NCI-H187 treated with DMSO at 0.1 percent for 48 hours (cell line): ENCODE data around the gene UNG.

Source experiments
- DNase-seq: peaks from one replicate; lab custom pipeline; 2025; lab: John Stamatoyannopoulos, UW

Gene UNG

GRCh38 chr12:109089683-109090082 is 7.7 kb upstream of the UNG start:
- no peak for DNase-seq

- no peak for DNase-seq
Observed at GRCh38 chr12:109092497-109093021, 4.8 kb upstream of the UNG start.

GRCh38 chr12:109093022-109093918 is 4.1 kb upstream of the UNG start, which contains the start of gene ALKBH2:
Gene ALKBH2, minus strand, starts transcription at chr12:109093472. Its CDS starts 686 bp downstream, at chr12:109092786.
- peak; percentile 72 for DNase-seq

- no peak for DNase-seq
Observed at GRCh38 chr12:109097140-109097434, 310 bp upstream of the UNG start.

- DNase-seq, result no peak
Observed at GRCh38 chr12:109098183-109098604, 797 bp downstream of the UNG start.

- DNase-seq, result no peak
Observed at GRCh38 chr12:109098651-109099050, 1.3 kb downstream of the UNG start.

- no peak for DNase-seq
Observed at GRCh38 chr12:109099431-109100020, 2.1 kb downstream of the UNG start.

GRCh38 chr12:109100741-109101140 is 3.3 kb downstream of the UNG start:
- no peak for DNase-seq

GRCh38 chr12:109102491-109102890 is 5.1 kb downstream of the UNG start:
- no peak for DNase-seq

DNA sequence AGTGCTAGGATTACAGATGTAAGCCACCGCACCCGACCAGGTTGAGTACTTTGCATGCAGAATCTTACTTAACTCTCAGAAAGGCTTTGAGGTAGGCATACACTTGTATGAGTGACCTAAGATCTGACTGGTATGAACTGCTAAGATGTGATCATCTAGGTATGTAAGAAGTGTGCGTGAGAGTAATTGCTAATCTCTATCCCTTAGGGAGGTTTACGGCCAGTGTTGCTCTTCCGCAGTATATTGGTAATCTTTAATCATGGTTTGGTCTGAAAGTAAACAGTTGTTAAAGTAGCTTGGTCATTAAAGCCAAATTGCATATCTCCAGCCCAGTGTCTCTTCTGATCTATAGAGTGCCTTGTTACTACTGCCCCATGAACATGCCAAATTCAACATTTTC is 7.8 kb downstream of the UNG start:
- DNase-seq, result no peak

DNA sequence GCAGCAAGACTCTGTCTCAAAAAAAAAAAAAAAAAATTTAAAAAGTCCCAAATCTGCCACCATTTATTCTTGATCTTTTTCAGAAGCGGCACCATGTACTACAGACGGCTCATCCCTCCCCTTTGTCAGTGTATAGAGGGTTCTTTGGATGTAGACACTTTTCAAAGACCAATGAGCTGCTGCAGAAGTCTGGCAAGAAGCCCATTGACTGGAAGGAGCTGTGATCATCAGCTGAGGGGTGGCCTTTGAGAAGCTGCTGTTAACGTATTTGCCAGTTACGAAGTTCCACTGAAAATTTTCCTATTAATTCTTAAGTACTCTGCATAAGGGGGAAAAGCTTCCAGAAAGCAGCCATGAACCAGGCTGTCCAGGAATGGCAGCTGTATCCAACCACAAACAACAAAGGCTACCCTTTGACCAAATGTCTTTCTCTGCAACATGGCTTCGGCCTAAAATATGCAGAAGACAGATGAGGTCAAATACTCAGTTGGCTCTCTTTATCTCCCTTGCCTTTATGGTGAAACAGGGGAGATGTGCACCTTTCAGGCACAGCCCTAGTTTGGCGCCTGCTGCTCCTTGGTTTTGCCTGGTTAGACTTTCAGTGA is 12.5 kb downstream of the UNG start:
- no peak for DNase-seq

DNA sequence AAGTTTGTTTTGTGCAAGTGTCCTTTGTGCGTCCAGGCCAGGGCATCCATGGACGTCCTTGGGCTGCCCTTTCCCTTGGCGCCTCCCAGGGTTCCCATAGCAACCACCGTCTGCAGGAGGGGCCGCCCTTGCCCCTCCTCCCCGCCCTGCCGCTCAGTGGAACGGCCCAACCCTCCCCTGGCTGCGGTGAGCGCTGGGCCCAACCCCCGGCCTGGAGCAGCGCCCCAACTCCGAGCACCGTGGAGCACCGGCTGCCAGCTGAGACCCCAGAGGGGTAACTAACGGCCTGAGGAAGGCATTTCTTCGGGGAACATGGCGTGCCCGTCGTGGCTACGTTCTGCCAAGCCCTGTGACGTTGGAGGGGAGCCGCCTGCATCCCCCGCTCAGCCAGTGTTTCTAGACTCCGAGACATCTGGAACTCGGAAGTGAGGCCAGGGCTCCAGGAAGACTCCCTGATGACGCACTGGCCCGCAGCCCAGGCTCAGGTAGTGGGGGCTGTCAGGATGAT is 13.6 kb downstream of the UNG start:
- no peak for DNase-seq

DNA sequence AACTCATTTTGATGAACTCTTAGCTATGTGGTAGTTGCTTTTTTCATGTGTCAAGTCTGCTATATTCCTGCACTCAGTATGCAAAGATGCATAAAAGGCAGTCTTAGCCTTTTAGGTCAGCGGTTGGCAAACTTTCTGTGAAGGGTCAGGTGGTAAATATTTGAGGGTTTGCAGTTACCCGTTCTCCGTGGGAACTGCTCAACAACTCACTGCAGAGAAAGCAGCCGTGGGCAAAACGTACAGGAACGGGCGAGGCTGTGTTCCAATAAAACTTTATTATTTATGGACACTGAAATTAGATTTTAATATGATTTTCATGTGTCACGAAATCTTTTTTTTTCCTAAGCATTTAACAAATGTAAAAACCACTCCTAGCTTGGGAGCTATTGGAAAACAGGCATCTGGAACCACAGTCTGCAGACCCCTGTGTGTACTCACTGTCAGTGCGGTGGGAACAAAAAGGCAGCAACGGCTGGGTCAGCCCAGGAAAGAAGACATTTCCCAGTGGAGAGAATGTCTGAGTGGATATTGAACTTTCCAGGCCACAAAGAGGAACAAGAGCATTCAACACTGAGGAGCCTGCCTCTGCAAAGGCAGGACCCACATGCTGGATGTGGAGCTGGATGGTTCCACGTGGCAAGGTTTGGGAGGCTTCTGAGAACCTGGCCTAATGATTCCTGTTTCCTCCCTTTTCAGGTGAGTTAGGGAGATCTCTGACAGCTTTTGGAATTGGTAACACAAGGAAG is 15.5 kb downstream of the UNG start:
- no peak for DNase-seq

- no peak for DNase-seq
Observed at GRCh38 chr12:109113661-109114321, 16.4 kb downstream of the UNG start.

DNA sequence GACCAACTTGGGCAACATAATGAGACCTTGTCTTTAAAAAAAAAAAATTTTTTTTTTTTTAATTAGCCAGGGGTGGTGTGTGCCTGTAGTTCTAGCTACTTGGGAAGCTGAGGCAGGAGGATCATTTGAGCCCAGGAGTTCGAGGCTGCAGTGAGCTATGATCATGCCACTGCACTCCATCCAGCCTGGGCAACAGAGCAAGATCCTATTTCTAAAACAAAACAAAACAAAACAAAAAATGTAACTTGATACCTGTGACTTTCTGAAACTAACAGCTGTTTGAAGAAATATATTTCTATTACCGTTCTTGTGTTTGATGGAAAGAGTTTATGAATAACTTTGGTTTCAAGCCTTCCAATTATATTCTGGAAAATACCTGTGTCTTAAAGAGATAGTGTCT is 17.2 kb downstream of the UNG start:
- DNase-seq, result no peak

DNA sequence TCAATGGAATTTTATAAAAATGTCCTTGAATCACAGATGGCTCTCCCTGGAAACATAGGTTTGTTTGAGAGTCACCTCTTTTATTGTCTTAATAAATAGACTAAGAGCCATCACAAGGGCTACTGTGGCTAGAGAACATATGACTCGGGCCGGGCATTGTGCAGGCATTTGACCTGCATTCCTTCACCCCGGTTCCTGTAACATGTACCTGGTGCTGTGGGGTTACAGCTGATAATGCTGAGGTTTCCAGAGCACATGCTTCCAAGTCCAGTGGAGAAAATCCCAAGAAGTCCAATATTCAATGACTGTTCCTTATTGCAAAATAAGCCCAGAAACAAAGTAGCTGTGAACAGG is 18.0 kb downstream of the UNG start:
- DNase-seq, result no peak

GRCh38 chr12:109115758-109116610 is 18.6 kb downstream of the UNG start, which contains the start of gene ACACB:
Gene ACACB, plus strand, starts transcription at chr12:109116587. Its CDS starts 22,819 bp downstream, at chr12:109139406.
- no peak for DNase-seq

DNA sequence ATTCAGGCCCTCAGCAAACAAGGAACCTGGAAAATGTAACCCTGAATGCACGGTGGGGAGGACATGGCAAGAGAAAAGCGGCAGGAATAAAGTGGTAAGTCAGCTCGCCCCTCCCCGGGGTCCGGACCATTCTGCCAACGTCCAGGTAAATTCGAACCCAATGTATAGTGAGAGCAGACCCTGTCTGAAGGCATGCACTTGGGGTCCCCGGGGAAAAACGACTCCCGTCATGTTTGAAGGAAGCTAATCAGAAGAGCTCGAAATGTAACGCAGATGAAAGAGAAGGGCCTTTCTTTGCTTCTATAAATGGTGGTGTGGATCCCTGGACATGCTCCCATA is 19.2 kb downstream of the UNG start:
- DNase-seq, result no peak

DNA sequence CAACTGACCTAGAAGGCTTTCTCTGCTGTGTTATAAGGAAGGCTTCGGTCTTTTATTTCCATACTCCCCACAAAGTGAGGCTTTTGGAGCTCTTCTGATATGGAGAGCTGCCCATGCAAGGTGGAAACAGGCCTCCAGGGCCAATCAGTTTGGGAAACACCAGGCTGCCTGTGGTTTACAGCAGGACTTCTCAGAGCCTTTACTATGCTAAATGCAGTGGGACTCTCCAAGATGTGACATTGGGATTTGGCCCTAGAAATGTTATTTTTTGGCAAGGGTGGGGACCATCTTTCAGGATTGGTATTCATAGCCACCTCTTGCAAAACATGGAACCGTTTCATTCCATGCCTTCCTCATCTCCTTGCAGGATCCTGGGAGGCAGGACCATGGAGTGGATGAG is 22.7 kb downstream of the UNG start:
- DNase-seq, result no peak

DNA sequence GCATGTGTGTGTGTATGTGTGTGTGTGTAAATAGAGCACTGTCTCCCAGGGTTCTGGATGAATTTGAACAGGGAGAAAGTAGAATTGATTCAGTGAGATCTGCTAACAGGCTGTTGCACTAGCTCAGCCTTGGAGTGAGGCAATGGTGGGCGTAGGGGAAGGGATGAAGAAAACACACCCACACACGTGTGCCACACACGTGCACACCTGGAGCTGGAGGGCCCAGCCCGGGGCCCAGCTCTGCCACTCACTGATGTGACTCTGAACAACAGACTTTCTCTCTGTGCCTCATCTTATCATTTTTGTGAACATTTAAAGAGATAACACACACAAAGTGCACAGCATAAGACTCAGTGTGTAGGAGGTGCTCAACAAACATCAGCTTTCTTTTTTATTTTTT is 23.2 kb downstream of the UNG start:
- DNase-seq, result no peak
